Fibroblast of villous mesenchyme (primary cell): Measurements from ENCODE around the gene NOL4L. TPM values are rescaled to one million over a fixed set of nuclear protein-coding genes. Genes with fewer than 3 reads are reported as not detected.

Experiments
- DNase-seq: peaks from one replicate; pipeline ENCODE4 v3.0.0-alpha.2; 2010; ENCODE audit warnings: low read depth
- H3K4me3 ChIP-seq: 2 replicates; pipeline ENCODE4 v1.5.1; 2011; ENCODE audit warnings: low read depth, mild to moderate bottlenecking, low read length
- total RNA-seq: library from RNA; depleted of rRNA; stranded (reverse); fragments of >200 nt; gene quantifications from 2 replicates; pipeline ENCODE4 v1.2.3, GENCODE V29; 2012
- TF ChIP-seq, protein P1 (sequence below): IDR thresholded peaks from 2 replicates; pipeline ENCODE4 v1.5.1; 2012; ENCODE audit warnings: low read depth, mild to moderate bottlenecking, low read length; ENCODE audit not compliant: insufficient read depth

Gene NOL4L
- total RNA-seq, 1 donor, result 9.9 TPM

DNA sequence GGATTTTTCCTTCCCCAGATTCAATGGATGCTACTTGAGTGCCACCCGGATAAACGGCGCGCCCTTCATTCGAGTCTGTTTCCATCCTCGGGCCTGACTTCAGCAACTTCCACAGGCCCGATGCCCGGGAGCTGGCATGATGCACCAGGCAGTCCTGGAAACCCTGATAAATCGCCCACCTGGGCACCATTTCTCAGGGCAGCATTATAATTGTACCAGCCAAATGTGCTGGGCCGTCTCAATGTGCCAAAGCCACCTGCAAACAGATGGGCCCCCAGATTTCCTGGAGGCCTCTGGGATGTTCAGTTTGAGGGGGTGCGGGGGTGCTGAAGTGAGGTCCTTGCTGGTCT lies 65.8 kb downstream of the NOL4L start:
- no peak overlapping the region for H3K4me3 ChIP-seq
- TF ChIP-seq, protein P1, sequence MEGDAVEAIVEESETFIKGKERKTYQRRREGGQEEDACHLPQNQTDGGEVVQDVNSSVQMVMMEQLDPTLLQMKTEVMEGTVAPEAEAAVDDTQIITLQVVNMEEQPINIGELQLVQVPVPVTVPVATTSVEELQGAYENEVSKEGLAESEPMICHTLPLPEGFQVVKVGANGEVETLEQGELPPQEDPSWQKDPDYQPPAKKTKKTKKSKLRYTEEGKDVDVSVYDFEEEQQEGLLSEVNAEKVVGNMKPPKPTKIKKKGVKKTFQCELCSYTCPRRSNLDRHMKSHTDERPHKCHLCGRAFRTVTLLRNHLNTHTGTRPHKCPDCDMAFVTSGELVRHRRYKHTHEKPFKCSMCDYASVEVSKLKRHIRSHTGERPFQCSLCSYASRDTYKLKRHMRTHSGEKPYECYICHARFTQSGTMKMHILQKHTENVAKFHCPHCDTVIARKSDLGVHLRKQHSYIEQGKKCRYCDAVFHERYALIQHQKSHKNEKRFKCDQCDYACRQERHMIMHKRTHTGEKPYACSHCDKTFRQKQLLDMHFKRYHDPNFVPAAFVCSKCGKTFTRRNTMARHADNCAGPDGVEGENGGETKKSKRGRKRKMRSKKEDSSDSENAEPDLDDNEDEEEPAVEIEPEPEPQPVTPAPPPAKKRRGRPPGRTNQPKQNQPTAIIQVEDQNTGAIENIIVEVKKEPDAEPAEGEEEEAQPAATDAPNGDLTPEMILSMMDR, result no peak
- no peak for DNase-seq

DNA sequence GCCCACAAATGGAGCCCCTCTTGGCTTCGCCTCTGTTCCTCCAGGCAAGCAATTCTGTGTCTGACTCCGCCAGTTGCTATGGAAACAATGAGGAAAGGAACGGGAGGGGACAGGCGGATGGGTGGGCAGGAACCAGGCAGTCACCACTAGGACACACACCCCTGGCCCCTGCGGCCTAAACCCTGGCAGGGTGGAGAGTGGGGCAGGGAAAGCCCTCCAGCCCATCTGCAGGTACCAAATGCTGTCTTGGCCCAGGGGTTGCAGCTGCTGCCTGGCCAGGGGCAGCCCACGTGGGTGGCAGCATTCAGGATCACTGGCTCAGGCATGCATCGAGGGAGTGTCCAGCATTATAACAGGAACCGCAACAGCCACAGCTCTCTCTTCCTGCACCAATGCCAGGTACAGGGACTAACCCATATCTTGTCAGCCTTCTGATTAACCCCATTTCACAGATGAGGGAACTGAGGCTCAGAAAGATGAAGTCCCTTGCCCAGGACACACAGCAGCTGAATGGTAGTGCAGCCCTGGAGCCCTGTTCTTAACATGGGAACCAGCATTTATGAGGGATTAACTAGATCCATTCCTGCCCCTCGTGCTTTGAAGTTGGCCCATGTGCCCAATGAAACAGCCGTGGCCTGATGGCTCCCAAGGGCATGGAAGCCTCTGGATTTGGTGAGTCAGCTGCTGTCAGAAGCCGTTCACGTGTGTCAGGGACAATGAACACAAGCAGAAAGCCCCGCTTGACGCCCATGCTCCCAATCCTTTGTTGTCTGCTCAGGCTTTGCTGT lies 66.3 kb downstream of the NOL4L start:
- TF ChIP-seq, protein P1, result no peak
- DNase-seq, result no peak
- no peak overlapping the region for H3K4me3 ChIP-seq

DNA sequence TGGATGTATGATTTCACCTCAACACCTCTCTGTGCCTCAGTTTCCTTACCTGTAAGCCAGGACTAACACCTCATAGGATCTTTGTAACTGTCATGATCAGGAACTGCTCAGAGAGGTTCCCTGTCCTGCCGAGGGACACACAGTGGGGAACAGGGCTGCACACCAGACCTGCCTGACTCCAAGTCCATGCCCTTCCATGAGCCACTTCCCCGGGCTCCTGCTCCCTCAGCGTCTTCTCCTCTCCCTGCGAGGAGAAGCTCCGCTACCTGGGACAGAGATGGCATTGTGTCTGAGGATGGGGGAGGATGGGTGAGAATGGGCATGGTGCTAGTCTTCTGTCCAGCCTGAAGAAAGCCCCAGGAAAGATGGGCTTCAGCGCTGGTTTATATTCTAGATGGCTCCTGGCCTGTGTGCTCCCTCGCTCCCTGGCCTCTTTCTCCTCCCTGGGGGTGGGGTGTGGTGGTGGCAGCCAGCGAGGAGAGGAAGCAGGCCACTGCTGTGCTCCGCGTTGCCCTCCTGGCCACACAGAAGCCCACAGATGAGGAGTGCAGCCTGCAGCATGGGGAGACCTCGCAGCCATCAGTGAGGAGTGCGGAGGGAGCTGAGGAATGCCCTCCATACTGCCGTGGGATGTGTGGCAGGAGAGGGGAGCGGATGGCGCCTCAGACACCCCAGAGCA lies 67.1 kb downstream of the NOL4L start:
- no peak for DNase-seq
- TF ChIP-seq, protein P1, result no peak
- H3K4me3 ChIP-seq, result no peak overlapping the region

DNA sequence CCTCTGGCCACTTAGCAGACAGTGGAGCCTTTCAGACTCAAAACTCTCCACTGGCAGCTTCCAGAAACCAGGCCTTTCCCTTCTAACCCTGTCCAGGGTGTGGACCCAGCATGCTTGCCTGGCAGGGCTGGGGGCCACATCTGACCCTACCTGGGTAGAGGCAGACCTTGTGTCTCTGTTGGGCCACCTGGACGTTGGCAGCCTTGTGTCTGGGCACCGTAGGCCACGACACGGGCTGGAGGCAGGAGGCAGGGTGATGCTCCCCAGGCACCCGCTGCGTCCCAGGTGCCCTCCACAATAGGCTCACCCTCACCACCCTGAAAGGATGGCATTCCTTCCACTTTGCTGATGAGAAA lies 67.6 kb downstream of the NOL4L start:
- TF ChIP-seq, protein P1, result no peak
- DNase-seq, result no peak

DNA sequence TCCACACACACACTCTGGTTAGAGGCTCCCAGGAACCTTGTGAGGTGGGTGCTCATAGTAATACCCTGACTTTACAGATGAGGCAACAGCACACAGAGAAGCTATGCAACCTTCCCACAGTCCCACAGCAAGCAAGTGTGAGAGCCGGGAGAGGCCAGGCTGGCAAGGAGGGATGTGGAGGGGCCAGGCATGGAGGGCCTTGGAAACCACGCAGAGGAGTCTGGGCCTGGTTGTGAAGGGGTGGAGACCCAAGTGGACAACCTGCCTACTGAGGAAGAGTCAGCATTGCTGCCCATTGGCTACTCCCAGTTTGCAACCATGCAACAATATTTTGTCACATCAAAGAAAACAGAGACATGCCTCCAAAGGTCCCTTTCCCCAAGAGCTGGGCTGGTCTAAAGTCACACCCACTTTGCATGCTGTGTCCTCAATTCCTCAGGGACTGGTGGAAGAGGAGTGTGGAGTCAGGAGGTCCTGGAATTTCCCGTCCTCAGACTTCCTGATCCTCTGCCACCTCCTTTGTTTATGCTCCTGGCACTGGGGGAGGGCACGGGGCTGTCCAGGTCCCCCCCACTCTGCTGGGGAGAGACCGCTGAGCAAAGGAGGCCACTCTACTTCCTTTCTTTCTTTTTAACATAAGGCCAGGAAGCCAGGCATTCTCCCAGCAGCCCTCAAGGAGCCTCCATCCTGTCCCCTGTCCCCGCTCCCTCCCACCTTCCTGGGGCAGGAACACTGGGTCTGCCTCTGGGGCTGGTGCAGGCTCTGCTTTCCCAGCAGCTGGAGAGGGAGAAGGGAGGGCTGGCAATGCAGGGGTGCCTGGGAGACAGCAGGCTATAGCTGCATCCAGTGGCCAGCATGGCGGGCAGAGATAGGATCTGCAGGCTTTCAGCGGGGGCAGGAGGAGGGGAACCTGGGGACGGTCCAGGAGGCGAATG lies 68.3 kb downstream of the NOL4L start:
- H3K4me3 ChIP-seq, result no peak overlapping the region
- no peak for DNase-seq
- TF ChIP-seq, protein P1, result no peak

More for the DNA sequence above, 67.6 kb downstream of the NOL4L start:
- H3K4me3 ChIP-seq, result no peak overlapping the region

DNA sequence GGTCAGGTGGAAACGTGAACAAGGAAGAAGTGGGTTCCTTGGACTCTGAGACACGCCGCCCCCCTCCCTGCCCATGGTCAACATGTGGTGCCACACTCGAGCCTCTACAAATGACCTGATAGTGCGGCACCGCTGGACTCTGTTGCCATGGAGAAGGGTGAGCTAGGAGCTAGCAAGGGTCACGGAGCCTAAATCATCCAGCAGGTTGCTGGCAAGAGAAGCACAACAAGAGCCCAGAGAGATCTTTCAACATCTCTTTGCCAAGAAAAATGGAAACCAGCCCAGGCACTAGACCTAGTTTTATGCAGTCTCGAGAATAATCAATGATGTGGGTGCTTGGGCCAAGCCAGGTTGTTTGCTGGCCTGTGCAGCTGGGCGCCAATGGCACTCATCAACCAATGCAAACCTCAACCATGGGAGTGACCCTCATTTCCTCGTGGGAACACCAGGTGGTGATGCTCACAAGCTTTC lies 69.5 kb downstream of the NOL4L start:
- no peak overlapping the region for H3K4me3 ChIP-seq
- no peak for DNase-seq
- TF ChIP-seq, protein P1, result no peak
